Mucosa of stomach (tissue), 1 donor: ENCODE data around the gene PAAF1.

Source experiments
- H3K27me3 ChIP-seq: one replicate; pipeline ENCODE4 v1.7.0; 2013; ENCODE audit warnings: mild to moderate bottlenecking, low read length; ENCODE audit not compliant: control insufficient read depth, insufficient read depth
- H3K36me3 ChIP-seq: one replicate; pipeline ENCODE4 v1.7.0; 2013; ENCODE audit warnings: low read length; ENCODE audit not compliant: control insufficient read depth, insufficient read depth
- H3K4me1 ChIP-seq: one replicate; pipeline ENCODE4 v1.7.0; 2013; ENCODE audit warnings: mild to moderate bottlenecking, low read length; ENCODE audit not compliant: control insufficient read depth, insufficient read depth
- H3K4me3 ChIP-seq: one replicate; pipeline ENCODE4 v1.7.0; 2013; ENCODE audit warnings: low read length
- H3K9ac ChIP-seq: one replicate; pipeline ENCODE4 v1.7.0; 2013; ENCODE audit warnings: mild to moderate bottlenecking, low read length, moderate library complexity
- H3K9me3 ChIP-seq: one replicate; pipeline ENCODE4 v1.7.0; 2013; ENCODE audit warnings: mild to moderate bottlenecking, low read length, moderate library complexity; ENCODE audit not compliant: control insufficient read depth
- donor health status: Pancreatic carcinoma.

Gene PAAF1

DNA sequence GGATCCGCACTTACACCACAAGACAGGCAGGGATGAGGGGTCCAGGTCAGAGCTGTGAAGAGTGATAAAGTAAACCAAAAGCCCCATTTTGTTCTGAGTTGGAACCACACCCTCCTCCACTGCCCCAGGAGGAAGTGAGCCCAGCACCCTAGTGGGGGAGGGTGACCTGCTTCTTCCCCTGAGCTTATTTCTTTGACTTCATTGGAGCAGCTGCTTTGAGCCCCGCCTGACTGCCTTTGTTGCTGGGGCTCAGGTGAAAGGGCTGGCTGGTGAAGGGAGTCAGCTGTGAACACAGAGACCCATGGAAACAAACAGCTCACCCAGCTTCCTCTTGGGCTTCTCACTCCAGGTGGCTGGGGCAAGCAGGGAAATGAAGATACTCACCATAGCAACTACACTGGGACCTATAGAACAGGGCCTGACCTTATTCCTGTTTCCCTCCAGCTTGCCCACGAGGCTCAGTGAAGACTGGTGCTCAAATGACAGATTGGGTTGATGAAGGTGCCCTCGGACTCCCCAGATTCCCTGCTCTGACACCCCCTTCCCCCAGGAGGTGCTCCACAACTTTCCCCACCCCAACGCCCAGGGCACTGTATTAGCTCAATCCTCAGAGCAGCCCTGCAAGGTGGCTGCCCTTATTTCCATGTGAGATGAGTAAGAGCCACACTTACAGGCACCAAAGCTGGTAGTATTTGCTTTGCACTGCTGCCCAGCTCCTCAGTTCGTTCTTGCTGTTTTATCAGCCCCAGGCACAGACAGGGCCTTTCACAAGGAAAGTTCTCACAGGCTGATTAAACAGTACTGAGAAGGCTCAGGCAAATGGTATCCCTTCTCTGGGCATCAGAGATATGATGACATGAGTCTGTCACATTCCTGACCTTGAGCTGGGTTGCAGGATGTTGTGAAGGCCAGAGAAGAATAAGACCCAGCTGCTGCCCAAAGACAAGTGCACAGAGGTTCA lies 103.5 kb downstream of the PAAF1 start:
- Histone ChIP-seq H3K4me3 (peak overlapping the region; percentile 84), H3K9ac (peak overlapping the region; percentile 83)

More for the DNA sequence above, 103.5 kb downstream of the PAAF1 start:
- no peaks in the 10 kb centered on the region for H3K9me3 ChIP-seq
- no peaks in the 10 kb centered on the region for H3K27me3 ChIP-seq
- peaks cover 4% of the 10 kb centered on the region for H3K36me3 ChIP-seq
- peaks cover 50% of the 10 kb centered on the region for H3K4me1 ChIP-seq
